Measurements from ENCODE around the gene GUK1. TPM values are rescaled to one million over a fixed set of nuclear protein-coding genes. Genes with fewer than 3 reads are reported as not detected.

Gene GUK1
- total and polyA plus RNA-seq, 2 donors (not counting 1 experiment from before 2014, with no cell fraction given): 125 to 356 TPM

GRCh38 chr1:228107636-228108035 is 32.4 kb upstream of the GUK1 start:
- Histone ChIP-seq H3K4me1 (ENCODE audit: control insufficient read depth in 2 of 2, insufficient read depth in 2 of 2, low read length in 2 of 2) (peaks cover 25 to 36% of the 10 kb centered on the region in 2 donors), H3K4me3 (ENCODE audit: control extremely low read depth in 1 of 5, extremely low read depth in 1 of 5, insufficient read depth in 1 of 5, low read depth in 2 of 5, low read length in 4 of 5) (no peak overlapping the region), H3K27me3 (replicated peaks in 1 of 4; ENCODE audit: control extremely low read depth in 1 of 4, control insufficient read depth in 3 of 4, insufficient read depth in 4 of 4, low read length in 3 of 4) (no peaks in the 10 kb centered on the region), H3K79me2 (ENCODE audit: control insufficient read depth, insufficient read depth, low read length) (peaks cover 37% of the 10 kb centered on the region), H3K27ac (ENCODE audit: low read length in 2 of 2) (no peak overlapping the region), H3K9ac (ENCODE audit: low read length) (no peak overlapping the region), H3K9me3 (ENCODE audit: control extremely low read depth in 1 of 3, control insufficient read depth in 2 of 3, insufficient read depth in 1 of 3, low read length in 2 of 3) (no peaks in the 10 kb centered on the region), H3K36me3 (replicated peaks in 1 of 2; ENCODE audit: control extremely low read depth in 1 of 2, control insufficient read depth in 1 of 2, extremely low read depth in 1 of 2, insufficient read depth in 2 of 2, low read length in 1 of 2) (peaks cover 0 to 17% of the 10 kb centered on the region in 2 experiments), H4K20me1 (ENCODE audit: control insufficient read depth, insufficient read depth, low read length, poor library complexity, severe bottlenecking) (no peaks in the 10 kb centered on the region), H2AFZ (ENCODE audit: insufficient read depth, low read depth, low read length, poor library complexity, severe bottlenecking) (no peak overlapping the region), H3K4me2 (replicated peaks; ENCODE audit: low read depth, low read length, poor library complexity, severe bottlenecking) (peak overlapping the region; percentile 96)
- H3K27ac Mint-ChIP-seq: no peak overlapping the region
- POLR2A ChIA-PET: no interaction called here
- CTCF ChIA-PET: no interaction called here
- no peaks in the 10 kb centered on the region for H3K27me3 Mint-ChIP-seq
- ATAC-seq (ENCODE audit: low read depth) (no peak), DNase-seq (no peak)
- peaks cover 38% of the 10 kb centered on the region for H3K4me1 Mint-ChIP-seq
- 93% methylated on average over 19 of the region's 19 CpGs for WGBS (ENCODE audit: insufficient coverage)
- no peaks in the 10 kb centered on the region for H3K9me3 Mint-ChIP-seq (ENCODE audit: insufficient read depth)
- TF ChIP-seq CTCF (IDR thresholded peaks at IDR 0.05): no peak
- TF ChIP-seq EZH2 (IDR thresholded peaks at IDR 0.05; ENCODE audit: borderline replicate concordance, insufficient read depth, low read depth, low read length, poor library complexity, severe bottlenecking): no peak
- H3K4me3 Mint-ChIP-seq: peak overlapping the region; percentile 92
- intact Hi-C loops (cut with micrococcal nuclease): loop anchor here (10.0 kb wide), 2 partner anchors 167 to 1397 kb away; partner anchors contain the start of gene NUP133

DNA sequence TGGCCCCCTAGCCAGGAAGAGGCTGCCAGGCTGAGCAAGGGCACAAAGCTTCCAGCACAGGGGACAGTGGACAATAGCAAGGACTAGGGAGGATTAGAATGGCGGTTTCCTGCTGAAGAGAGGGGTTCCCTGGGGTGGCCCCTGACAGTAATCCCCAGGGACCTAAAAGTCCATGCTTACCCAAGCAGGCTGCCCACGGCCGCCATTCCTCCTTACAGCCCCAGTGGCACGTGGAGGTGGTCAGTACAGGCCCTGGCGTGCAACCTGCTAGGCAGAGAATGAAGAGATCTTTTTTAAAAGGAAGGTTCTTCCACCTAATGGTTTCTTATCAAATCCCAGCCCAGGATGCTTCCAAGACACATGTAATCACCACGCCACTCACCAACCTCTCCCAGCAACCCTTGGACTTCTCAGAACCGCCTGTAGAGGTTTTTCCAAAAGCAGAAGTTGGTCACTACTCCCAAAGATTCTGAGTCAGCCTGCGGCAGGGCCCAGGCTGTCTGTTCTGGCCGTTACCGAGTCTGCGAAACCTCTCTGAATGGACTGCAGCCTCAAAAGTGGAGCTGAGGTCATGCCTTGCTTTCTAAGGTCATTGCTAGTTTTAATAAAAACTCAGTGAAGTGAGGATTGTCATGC is 31.9 kb upstream of the GUK1 start:
- Histone ChIP-seq H3K4me3 (ENCODE audit: control extremely low read depth in 1 of 5, extremely low read depth in 1 of 5, insufficient read depth in 1 of 5, low read depth in 2 of 5, low read length in 4 of 5) (peak overlapping the region; percentile 60 to 97 (median 95)), H2AFZ (ENCODE audit: insufficient read depth, low read depth, low read length, poor library complexity, severe bottlenecking) (no peak overlapping the region), H3K27ac (ENCODE audit: low read length in 2 of 2) (peak overlapping the region; percentile 71 to 95), H4K20me1 (ENCODE audit: control insufficient read depth, insufficient read depth, low read length, poor library complexity, severe bottlenecking) (no peaks in the 10 kb centered on the region), H3K9ac (ENCODE audit: low read length) (peak overlapping the region; percentile 85), H3K4me2 (replicated peaks; ENCODE audit: low read depth, low read length, poor library complexity, severe bottlenecking) (peak overlapping the region; percentile 96), H3K9me3 (ENCODE audit: control extremely low read depth in 1 of 3, control insufficient read depth in 2 of 3, insufficient read depth in 1 of 3, low read length in 2 of 3) (no peaks in the 10 kb centered on the region), H3K4me1 (ENCODE audit: control insufficient read depth in 2 of 2, insufficient read depth in 2 of 2, low read length in 2 of 2) (peaks cover 25 to 36% of the 10 kb centered on the region in 2 donors), H3K36me3 (replicated peaks in 1 of 2; ENCODE audit: control extremely low read depth in 1 of 2, control insufficient read depth in 1 of 2, extremely low read depth in 1 of 2, insufficient read depth in 2 of 2, low read length in 1 of 2) (peaks cover 0 to 17% of the 10 kb centered on the region in 2 experiments), H3K79me2 (ENCODE audit: control insufficient read depth, insufficient read depth, low read length) (peaks cover 35% of the 10 kb centered on the region), H3K27me3 (replicated peaks in 1 of 4; ENCODE audit: control extremely low read depth in 1 of 4, control insufficient read depth in 3 of 4, insufficient read depth in 4 of 4, low read length in 3 of 4) (no peaks in the 10 kb centered on the region)
- peaks cover 36% of the 10 kb centered on the region for H3K4me1 Mint-ChIP-seq
- ChIA-PET CTCF (interaction anchor here (0.7 kb wide), 1 partner anchor 13 kb away, joined by 3 read pairs; no protein-coding TSS in a partner anchor), POLR2A (no interaction called here)
- DNase-seq (no peak), ATAC-seq (ENCODE audit: low read depth) (no peak)
- peak overlapping the region; percentile 87 for H3K27ac Mint-ChIP-seq
- H3K9me3 Mint-ChIP-seq (ENCODE audit: insufficient read depth): no peaks in the 10 kb centered on the region
- no peaks in the 10 kb centered on the region for H3K27me3 Mint-ChIP-seq
- peak overlapping the region; percentile 92 for H3K4me3 Mint-ChIP-seq
- TF ChIP-seq EZH2 (IDR thresholded peaks at IDR 0.05; ENCODE audit: borderline replicate concordance, insufficient read depth, low read depth, low read length, poor library complexity, severe bottlenecking): no peak
- WGBS (ENCODE audit: insufficient coverage): 70% methylated on average over 8 of the region's 11 CpGs
- intact Hi-C loops (cut with micrococcal nuclease): loop anchor here (10.0 kb wide), 2 partner anchors 167 to 1397 kb away; partner anchors contain the start of gene NUP133

All from B cell (primary cell).